Vagina (tissue), 2 donors: Measurements from ENCODE around the gene ROR1. TPM values are rescaled to one million over a fixed set of nuclear protein-coding genes. Genes with fewer than 3 reads are reported as not detected.
A peak's percentile ranks its signal among the peaks of the same experiment; 100 is the strongest.

ENCODE experiments used
- DNase-seq, 2 donors: peaks; one replicate each; pipeline ENCODE4 v3.0.0-alpha.2; 2017; ENCODE audit errors: extremely low spot score in 2 of 2
- H3K27ac ChIP-seq: fragments of 200-600 bp; sonication (generic); one replicate; pipeline ENCODE4 v1.5.1; 2019
- H3K27me3 ChIP-seq: fragments of 200-600 bp; sonication (generic); one replicate; pipeline ENCODE4 v1.5.1; 2019
- H3K36me3 ChIP-seq, 2 donors: fragments of 200-600 bp; sonication (generic); one replicate each; pipeline ENCODE4 v1.5.1; 2017 to 2019
- H3K4me1 ChIP-seq: fragments of 200-600 bp; sonication (generic); one replicate; pipeline ENCODE4 v1.5.1; 2019
- H3K4me3 ChIP-seq, 2 donors: fragments of 200-600 bp; sonication (generic); 1 replicate in 1 of 2; 2 replicates in 1 of 2; pipeline ENCODE4 v1.5.1; 2016 to 2019
- H3K9me3 ChIP-seq: fragments of 200-600 bp; sonication (generic); one replicate; pipeline ENCODE4 v1.5.1; 2019
- POLR2A ChIP-seq, 2 donors: fragments of 450-650 bp; IDR thresholded peaks; one replicate each; pipeline ENCODE4 v1.6.1; 2017; ENCODE audit warnings: antibody characterized with exemption in 2 of 2, mild to moderate bottlenecking in 2 of 2, moderate library complexity in 2 of 2
- POLR2AphosphoS5 ChIP-seq, 2 donors: sonication (generic); formaldehyde crosslinking; IDR thresholded peaks; one replicate each; pipeline ENCODE4 v1.9.0; 2017; ENCODE audit warnings: antibody characterized with exemption in 2 of 2, mild to moderate bottlenecking in 2 of 2, low read depth in 1 of 2; ENCODE audit not compliant: insufficient read depth in 1 of 2
- intact Hi-C: fragments of 100-400 bp; cut with DNase I; formaldehyde crosslinking; loops from one replicate; pipeline ENCODE4 v1.15.1; 2023
- total RNA-seq: library from RNA; depleted of rRNA; stranded (reverse); fragments of >200 nt; gene quantifications from one replicate; pipeline ENCODE4 v1.2.3, GENCODE V29; 2016
- TF ChIP-seq, protein P1 (sequence below), 3 experiments: fragments of 450-650 bp in 2 of 3; fragments of 200-600 bp in 1 of 3; sonication (generic) in 1 of 3; IDR thresholded peaks; one replicate each; pipeline ENCODE4 v1.5.1; 2017 to 2019; ENCODE audit warnings: antibody characterized with exemption in 3 of 3, mild to moderate bottlenecking in 2 of 3, moderate library complexity in 2 of 3

The ROR1 gene
- total RNA-seq, 1 donor from 2014 or later = 11.0 TPM

DNA sequence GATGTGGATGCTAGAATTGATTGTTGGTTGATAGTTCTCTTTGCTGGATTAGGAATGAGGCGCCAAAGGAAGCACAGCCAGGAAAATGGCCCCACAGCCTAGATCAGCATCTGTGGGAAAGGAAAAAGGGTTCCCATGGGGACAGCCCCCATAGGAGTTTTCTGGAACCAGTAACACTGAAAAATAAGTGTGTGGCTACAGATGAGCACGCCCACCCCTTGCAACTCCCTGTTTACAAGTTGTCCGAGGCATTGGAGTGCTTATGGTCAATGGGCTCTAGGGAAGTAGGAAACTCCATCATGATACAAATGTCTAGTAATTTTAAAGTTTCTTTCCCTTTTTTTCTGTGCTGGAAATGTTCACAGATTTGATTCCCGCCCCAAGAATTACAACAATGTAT is 405.8 kb downstream of the ROR1 start:
- H3K4me3 ChIP-seq = no peak overlapping the region
- DNase-seq = no peak
- H3K4me1 ChIP-seq = peaks cover 4% of the 10 kb centered on the region
- H3K36me3 ChIP-seq = no peaks in the 10 kb centered on the region
- no peak overlapping the region for H3K27ac ChIP-seq
- TF ChIP-seq POLR2A (IDR thresholded peaks at IDR 0.05) (no peak), POLR2AphosphoS5 (IDR thresholded peaks at IDR 0.05; ENCODE audit: insufficient read depth in 1 of 2, low read depth in 1 of 2) (no peak)
- TF ChIP-seq, protein P1, sequence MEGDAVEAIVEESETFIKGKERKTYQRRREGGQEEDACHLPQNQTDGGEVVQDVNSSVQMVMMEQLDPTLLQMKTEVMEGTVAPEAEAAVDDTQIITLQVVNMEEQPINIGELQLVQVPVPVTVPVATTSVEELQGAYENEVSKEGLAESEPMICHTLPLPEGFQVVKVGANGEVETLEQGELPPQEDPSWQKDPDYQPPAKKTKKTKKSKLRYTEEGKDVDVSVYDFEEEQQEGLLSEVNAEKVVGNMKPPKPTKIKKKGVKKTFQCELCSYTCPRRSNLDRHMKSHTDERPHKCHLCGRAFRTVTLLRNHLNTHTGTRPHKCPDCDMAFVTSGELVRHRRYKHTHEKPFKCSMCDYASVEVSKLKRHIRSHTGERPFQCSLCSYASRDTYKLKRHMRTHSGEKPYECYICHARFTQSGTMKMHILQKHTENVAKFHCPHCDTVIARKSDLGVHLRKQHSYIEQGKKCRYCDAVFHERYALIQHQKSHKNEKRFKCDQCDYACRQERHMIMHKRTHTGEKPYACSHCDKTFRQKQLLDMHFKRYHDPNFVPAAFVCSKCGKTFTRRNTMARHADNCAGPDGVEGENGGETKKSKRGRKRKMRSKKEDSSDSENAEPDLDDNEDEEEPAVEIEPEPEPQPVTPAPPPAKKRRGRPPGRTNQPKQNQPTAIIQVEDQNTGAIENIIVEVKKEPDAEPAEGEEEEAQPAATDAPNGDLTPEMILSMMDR (IDR thresholded peaks at IDR 0.05) = no peak
- no peaks in the 10 kb centered on the region for H3K9me3 ChIP-seq
- intact Hi-C loops = no loop called here
- H3K27me3 ChIP-seq = no peaks in the 10 kb centered on the region

DNA sequence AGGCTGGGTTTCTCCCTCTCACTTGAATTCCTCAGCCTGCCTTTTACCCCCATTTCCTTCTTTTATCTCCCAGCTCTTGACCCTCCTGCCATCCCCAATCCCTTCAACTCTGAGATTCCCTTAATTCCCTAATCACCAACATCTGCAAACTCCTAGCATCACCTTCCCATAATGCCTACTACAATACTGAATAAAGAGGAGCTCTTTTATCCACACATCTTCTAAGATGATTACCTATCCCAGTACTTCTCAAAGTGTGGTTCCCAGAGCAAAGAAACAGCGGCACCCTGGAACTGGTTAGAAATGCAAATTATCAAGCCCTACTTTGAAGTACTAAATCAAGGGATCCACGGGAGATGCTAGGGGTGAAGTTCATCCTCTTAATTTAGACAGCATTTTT is 408.4 kb downstream of the ROR1 start:
- Histone ChIP-seq H3K9me3 (no peaks in the 10 kb centered on the region), H3K27me3 (no peaks in the 10 kb centered on the region), H3K36me3 (no peaks in the 10 kb centered on the region), H3K4me3 (no peak overlapping the region), H3K4me1 (peaks cover 4% of the 10 kb centered on the region), H3K27ac (no peak overlapping the region)
- intact Hi-C loops = no loop called here
- no peak for DNase-seq
- TF ChIP-seq POLR2A (IDR thresholded peaks at IDR 0.05) (no peak), POLR2AphosphoS5 (IDR thresholded peaks at IDR 0.05; ENCODE audit: insufficient read depth in 1 of 2, low read depth in 1 of 2) (no peak)
- TF ChIP-seq, protein P1 (IDR thresholded peaks at IDR 0.05) = no peak

DNA sequence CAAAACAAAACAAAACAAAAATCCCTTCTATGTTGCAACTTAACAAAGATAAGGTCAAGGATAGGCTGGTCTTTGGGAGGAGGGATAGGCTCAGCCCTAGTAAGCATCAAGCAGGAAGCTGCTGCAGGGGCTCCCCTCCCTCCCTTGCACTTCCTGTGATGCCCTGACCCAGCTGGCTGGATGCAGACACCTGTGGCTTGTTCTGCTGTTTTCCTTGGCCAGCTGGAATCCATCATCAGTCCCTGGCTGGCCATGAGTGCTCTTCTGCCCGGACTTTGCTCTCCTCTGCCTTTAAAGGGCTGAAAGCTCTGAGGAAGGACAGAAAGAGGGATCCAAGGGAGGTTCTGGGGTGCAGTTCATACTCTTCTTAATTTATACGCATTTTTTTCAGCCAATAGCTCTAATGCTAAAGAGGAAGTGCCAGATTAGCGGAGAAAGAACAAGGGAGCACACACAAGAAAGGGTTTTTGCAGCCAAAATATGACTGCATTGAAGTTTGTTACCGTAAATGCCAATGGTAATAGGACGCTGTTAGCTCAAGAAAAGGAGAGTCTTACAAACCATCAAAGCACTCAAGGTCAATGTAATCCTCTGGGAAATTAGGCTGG is 409.7 kb downstream of the ROR1 start:
- Histone ChIP-seq H3K4me3 (no peak overlapping the region), H3K27me3 (no peaks in the 10 kb centered on the region), H3K9me3 (no peaks in the 10 kb centered on the region), H3K4me1 (peaks cover 4% of the 10 kb centered on the region), H3K36me3 (no peaks in the 10 kb centered on the region), H3K27ac (no peak overlapping the region)
- no peak for TF ChIP-seq POLR2A (IDR thresholded peaks at IDR 0.05)
- TF ChIP-seq, protein P1 (IDR thresholded peaks at IDR 0.05) = no peak
- peak in 1 of 2 donors; percentile 27 for TF ChIP-seq POLR2AphosphoS5 (IDR thresholded peaks at IDR 0.05; ENCODE audit: insufficient read depth in 1 of 2, low read depth in 1 of 2)
- intact Hi-C loops = no loop called here
- DNase-seq = no peak

DNA sequence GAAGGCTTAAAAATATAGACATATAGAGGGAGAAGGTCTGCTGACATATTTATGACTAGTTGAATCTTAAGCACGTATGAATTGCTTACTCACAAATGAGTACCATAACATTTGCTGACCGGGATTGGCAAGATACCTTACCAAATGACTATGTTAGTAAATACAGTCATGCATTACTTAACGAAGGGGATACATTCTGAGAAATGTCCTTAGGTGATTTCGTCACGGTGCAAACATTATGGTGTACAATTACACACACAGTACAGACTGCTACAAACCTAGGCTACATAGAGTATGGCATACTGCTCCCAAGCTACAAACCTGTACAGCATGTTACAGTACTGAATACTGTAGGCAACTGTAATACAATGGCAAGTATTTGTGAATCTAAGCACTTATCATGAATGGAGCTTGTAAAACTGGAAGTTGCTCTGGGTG is 410.2 kb downstream of the ROR1 start:
- Histone ChIP-seq H3K36me3 (no peaks in the 10 kb centered on the region), H3K4me1 (peaks cover 4% of the 10 kb centered on the region), H3K27ac (no peak overlapping the region), H3K9me3 (no peaks in the 10 kb centered on the region), H3K4me3 (no peak overlapping the region), H3K27me3 (no peaks in the 10 kb centered on the region)
- intact Hi-C loops = no loop called here
- TF ChIP-seq POLR2AphosphoS5 (IDR thresholded peaks at IDR 0.05; ENCODE audit: insufficient read depth in 1 of 2, low read depth in 1 of 2) = no peak
- no peak for TF ChIP-seq POLR2A (IDR thresholded peaks at IDR 0.05)
- TF ChIP-seq, protein P1 (IDR thresholded peaks at IDR 0.05) = no peak
- DNase-seq = no peak

DNA sequence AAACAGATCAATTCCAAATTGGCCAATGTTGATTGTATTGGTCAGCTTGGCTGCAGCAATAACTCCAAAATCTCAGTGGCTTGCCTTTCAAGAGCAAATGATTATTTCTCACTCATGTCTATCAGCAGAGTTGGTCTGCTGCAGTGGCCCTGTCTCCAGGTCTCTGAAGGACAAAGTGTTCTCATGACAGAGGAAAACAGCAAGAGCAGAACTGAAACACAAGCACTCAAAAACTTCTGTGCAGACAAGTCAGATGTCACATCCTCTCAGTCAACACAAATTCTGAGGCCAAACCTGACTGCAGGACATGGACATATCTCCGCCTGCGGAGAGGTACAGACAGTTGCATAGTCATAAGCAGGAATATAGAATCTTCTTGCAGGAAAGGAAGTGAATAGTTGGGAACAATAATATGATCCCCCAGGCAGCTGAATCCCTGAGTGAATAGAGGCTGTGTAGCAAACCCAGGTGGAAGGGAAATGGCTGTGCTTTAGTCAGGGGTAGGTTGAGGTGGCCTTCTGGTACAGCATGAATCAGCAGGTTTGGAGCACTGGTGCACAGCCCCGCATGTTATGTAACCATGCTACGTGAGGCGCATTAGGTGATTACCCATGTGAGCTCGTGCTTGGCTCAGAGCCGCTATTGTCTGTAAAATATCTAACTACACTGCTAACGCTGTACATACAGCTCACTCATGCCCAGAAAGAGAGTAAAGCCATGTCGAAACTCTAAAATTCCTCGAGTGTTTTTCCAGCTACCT is 412.5 kb downstream of the ROR1 start:
- no peak overlapping the region for H3K4me3 ChIP-seq
- H3K27ac ChIP-seq = no peak overlapping the region
- no peaks in the 10 kb centered on the region for H3K27me3 ChIP-seq
- H3K36me3 ChIP-seq = no peaks in the 10 kb centered on the region
- no peaks in the 10 kb centered on the region for H3K9me3 ChIP-seq
- peaks cover 4% of the 10 kb centered on the region for H3K4me1 ChIP-seq
- no peak for TF ChIP-seq POLR2AphosphoS5 (IDR thresholded peaks at IDR 0.05; ENCODE audit: insufficient read depth in 1 of 2, low read depth in 1 of 2)
- intact Hi-C loops = no loop called here
- no peak for DNase-seq
